Vagina (tissue), 2 donors: ENCODE measurements around the gene GSTM5.

Experiments used
- POLR2A ChIP-seq, 2 donors: fragments of 450-650 bp; IDR thresholded peaks; one replicate each; pipeline ENCODE4 v1.6.1; 2017; ENCODE audit warnings: antibody characterized with exemption in 2 of 2, mild to moderate bottlenecking in 2 of 2, moderate library complexity in 2 of 2
- TF ChIP-seq, protein P1 (sequence below), 3 experiments: fragments of 450-650 bp in 2 of 3; fragments of 200-600 bp in 1 of 3; sonication (generic) in 1 of 3; IDR thresholded peaks; one replicate each; pipeline ENCODE4 v1.5.1; 2017 to 2019; ENCODE audit warnings: antibody characterized with exemption in 3 of 3, mild to moderate bottlenecking in 2 of 3, moderate library complexity in 2 of 3

DNA sequence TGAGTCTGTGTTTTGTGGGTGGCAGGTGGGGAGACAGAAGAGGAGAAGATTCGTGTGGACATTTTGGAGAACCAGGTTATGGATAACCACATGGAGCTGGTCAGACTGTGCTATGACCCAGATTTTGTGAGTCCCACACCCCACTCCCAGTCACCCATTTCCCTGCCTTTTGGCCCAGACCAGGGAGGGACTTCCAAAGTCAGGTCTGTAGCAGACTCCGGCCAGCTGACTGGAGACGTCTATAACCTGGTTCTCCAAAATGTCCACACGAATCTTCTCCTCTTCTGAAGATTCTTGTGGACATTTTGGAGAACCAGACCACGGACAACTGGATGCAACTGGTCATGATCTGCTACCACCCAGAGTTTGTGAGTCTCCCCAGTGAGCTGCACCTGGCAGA is 1.6 kb downstream of the GSTM5 start:
- TF ChIP-seq, protein P1, sequence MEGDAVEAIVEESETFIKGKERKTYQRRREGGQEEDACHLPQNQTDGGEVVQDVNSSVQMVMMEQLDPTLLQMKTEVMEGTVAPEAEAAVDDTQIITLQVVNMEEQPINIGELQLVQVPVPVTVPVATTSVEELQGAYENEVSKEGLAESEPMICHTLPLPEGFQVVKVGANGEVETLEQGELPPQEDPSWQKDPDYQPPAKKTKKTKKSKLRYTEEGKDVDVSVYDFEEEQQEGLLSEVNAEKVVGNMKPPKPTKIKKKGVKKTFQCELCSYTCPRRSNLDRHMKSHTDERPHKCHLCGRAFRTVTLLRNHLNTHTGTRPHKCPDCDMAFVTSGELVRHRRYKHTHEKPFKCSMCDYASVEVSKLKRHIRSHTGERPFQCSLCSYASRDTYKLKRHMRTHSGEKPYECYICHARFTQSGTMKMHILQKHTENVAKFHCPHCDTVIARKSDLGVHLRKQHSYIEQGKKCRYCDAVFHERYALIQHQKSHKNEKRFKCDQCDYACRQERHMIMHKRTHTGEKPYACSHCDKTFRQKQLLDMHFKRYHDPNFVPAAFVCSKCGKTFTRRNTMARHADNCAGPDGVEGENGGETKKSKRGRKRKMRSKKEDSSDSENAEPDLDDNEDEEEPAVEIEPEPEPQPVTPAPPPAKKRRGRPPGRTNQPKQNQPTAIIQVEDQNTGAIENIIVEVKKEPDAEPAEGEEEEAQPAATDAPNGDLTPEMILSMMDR (IDR thresholded peaks at IDR 0.05) = no peak
- no peak for TF ChIP-seq POLR2A (IDR thresholded peaks at IDR 0.05)
